Activated CD4-positive, alpha-beta T cell treated with anti-CD3 and anti-CD28 coated beads, Interleukin-2, amount 50 U/mL, for 48 hours (primary cell): ENCODE data around the gene CCT6B.

ENCODE experiments used
- DNase-seq, 2 experiments: peaks; one replicate each; pipeline ENCODE4 v3.0.0-alpha.2; 2020

Gene CCT6B

GRCh38 chr17:34883106-34884000, 77.9 kb downstream of the CCT6B start:
- DNase-seq, result no peak

GRCh38 chr17:34879146-34879545, 82.1 kb downstream of the CCT6B start:
- DNase-seq, result no peak
